Activated effector memory CD4-positive, alpha-beta T cell treated with anti-CD3 and anti-CD28 coated beads, Interleukin-2, amount 50 U/mL, for 16 hours (primary cell): ENCODE data around the gene BORCS6.

Experiments
- DNase-seq: peaks from one replicate; pipeline ENCODE4 v3.0.0-alpha.2; 2020

BORCS6 gene

DNA sequence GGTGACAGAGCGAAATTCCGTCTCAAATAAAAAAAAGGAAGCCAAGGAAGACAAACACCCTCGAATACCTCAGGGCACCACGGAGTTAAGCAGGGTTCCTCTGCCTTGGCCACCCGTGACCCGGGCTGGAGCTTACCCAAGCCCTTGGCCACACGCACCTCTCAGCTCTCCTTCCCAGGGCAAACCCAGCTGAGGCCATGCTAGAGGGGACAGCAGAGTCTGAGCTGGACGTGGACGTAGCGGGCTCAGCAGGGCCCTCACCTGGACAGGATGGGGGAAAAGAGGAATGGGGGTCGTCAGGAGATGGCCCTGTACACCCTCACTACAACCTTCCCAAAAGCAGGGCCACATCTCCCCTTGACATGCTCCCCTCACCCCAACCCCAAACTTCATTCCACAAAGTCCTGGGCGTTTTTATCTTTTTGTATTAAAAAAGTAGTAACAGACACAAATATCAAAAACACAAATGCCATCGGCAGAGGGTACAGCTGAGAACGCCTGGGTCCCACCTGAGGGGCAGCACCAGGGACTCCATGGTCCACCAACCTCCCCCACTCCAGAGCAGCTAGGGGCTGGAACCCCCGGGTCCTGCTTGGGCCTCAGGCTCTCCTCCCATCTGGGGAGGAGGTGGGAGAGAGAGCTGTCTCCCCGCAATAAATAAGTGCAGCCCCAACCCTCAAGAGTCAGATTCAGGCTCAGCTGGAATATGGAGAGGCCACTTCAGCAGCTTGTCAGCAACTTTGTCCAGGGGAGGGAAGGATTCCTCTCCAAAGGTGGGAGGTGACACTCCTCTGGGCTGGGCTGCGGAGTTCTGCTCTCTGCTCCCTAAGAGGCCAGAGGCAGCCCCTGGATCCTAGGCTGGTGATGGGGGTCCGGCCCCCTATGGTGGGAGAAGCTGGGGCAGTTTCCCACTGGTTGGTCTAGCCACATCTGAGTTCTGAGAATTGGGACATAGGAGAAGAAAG, 49.6 kb downstream of the BORCS6 start:
- peak; percentile 64 for DNase-seq

GRCh38 chr17:8138672-8139371, 51.2 kb downstream of the BORCS6 start:
- peak; percentile 98 for DNase-seq

DNA sequence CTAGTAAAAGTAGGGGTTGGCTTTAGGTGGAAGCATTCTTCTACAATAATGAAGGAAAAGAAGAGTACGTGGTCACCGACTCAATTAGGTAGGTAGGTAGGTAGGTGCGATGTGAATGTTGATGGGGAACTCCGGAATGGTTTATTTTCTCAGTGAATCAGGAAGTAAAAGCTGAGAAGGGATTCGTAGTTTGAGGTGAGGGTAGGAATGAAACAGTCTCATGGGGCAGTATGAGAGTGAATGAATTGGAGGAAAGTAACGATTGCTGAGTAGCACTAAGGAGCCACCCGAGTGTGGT, 51.7 kb downstream of the BORCS6 start:
- DNase-seq, result no peak
